OCI-LY7 (cell line): Measurements from ENCODE around the gene LRRC26. TPM values are rescaled to one million over a fixed set of nuclear protein-coding genes. Genes with fewer than 3 reads are reported as not detected.
A peak's percentile ranks its signal among the peaks of the same experiment; 100 is the strongest.

Experiments
- BruUV-seq: library from RNA; stranded (reverse); fragments of 400-500 nt; replicated peaks from 2 replicates; lab custom pipeline; 2021; lab: Mats Ljungman, UMichigan
- CTCF ChIA-PET: fragments of 300-600 bp; sonication (Branson Sonifier 250); formaldehyde crosslinking; loops from one replicate; lab custom pipeline; 2022; ENCODE audit warnings: antibody characterized with exemption; ENCODE audit not compliant: unreplicated experiment; lab: Charles Lee
- POLR2A ChIA-PET: fragments of 300-600 bp; sonication (Branson Sonifier 250); formaldehyde crosslinking; loops from one replicate; lab custom pipeline; 2022; ENCODE audit warnings: antibody characterized with exemption; lab: Charles Lee
- DNase-seq: peaks from one replicate; pipeline ENCODE4 v3.0.0-alpha.2; 2015; ENCODE audit warnings: low spot score
- H2AFZ ChIP-seq: fragments of 200-600 bp; sonication (generic), shearing (Covaris generic); 2 replicates; pipeline ENCODE4 v1.6.1; 2014; ENCODE audit warnings: mild to moderate bottlenecking, antibody characterized with exemption, low read length, moderate library complexity
- H3K27ac ChIP-seq: fragments of 200-600 bp; sonication (generic); 2 replicates; pipeline ENCODE4 v1.5.1; 2014; ENCODE audit warnings: mixed run types, low read depth, mild to moderate bottlenecking, moderate library complexity, low read length, inconsistent platforms; ENCODE audit not compliant: poor library complexity, severe bottlenecking
- H3K36me3 ChIP-seq: fragments of 200-600 bp; sonication (generic); 2 replicates; pipeline ENCODE4 v1.6.1; 2014; ENCODE audit warnings: mild to moderate bottlenecking, antibody characterized with exemption, low read length, moderate library complexity, mixed read lengths; ENCODE audit not compliant: insufficient read depth
- H3K4me1 ChIP-seq: fragments of 200-600 bp; sonication (generic); 2 replicates; pipeline ENCODE4 v1.5.1; 2014; ENCODE audit warnings: mild to moderate bottlenecking, low read length; ENCODE audit not compliant: insufficient read depth, poor library complexity, severe bottlenecking
- H3K4me2 ChIP-seq: fragments of 200-600 bp; sonication (generic); 2 replicates; pipeline ENCODE4 v1.6.1; 2014; ENCODE audit warnings: mild to moderate bottlenecking, low read length
- H3K4me3 ChIP-seq: fragments of 200-600 bp; sonication (generic); 2 replicates; pipeline ENCODE4 v1.5.1; 2014; ENCODE audit warnings: mild to moderate bottlenecking, low read depth, low read length; ENCODE audit not compliant: poor library complexity, severe bottlenecking
- H3K79me2 ChIP-seq: fragments of 200-600 bp; sonication (generic); 2 replicates; pipeline ENCODE4 v1.6.1; 2016; ENCODE audit warnings: low read depth, mild to moderate bottlenecking, low read length, moderate library complexity, mixed read lengths; ENCODE audit not compliant: insufficient read depth
- H3K9me2 ChIP-seq: fragments of 200-600 bp; sonication (generic); 2 replicates; pipeline ENCODE4 v1.6.1; 2016; ENCODE audit warnings: mild to moderate bottlenecking, low read length, mixed read lengths; ENCODE audit not compliant: insufficient read depth
- H3K9me3 ChIP-seq: fragments of 200-600 bp; sonication (generic); 2 replicates; pipeline ENCODE4 v1.6.1; 2014; ENCODE audit warnings: mild to moderate bottlenecking, mixed run types, low read length, mixed read lengths
- H4K20me1 ChIP-seq: fragments of 200-600 bp; sonication (generic); 2 replicates; pipeline ENCODE4 v1.6.1; 2014; ENCODE audit warnings: mild to moderate bottlenecking, antibody characterized with exemption, low read length, moderate library complexity, mixed read lengths; ENCODE audit not compliant: insufficient read depth
- EZH2phosphoT487 ChIP-seq: fragments of 200-600 bp; sonication (generic); IDR thresholded peaks from 2 replicates; pipeline ENCODE4 v1.6.1; 2018; ENCODE audit warnings: low read depth, borderline replicate concordance, mild to moderate bottlenecking, mixed run types, antibody characterized with exemption, low read length, moderate library complexity, mixed read lengths
- intact Hi-C: fragments of 100-400 bp; cut with micrococcal nuclease; formaldehyde crosslinking; loops from one replicate; pipeline ENCODE4 v1.10.0; 2022; ENCODE audit not compliant: unreplicated experiment
- total RNA-seq, 2 experiments: library from RNA; depleted of rRNA in 1 of 2; stranded (reverse); fragments of >200 nt in 1 of 2; shearing (Covaris generic) in 1 of 2; gene quantifications; 2 replicates each; pipeline ENCODE4 v1.2.3, GENCODE V29; 2014 to 2022
- TF ChIP-seq, protein P1 (sequence below): fragments of 200-600 bp; sonication (generic); conservative IDR thresholded peaks from 2 replicates; pipeline ENCODE4 v1.5.1; 2014; ENCODE audit warnings: mild to moderate bottlenecking, antibody characterized with exemption, low read length, moderate library complexity, mixed read lengths

Gene LRRC26
- total RNA-seq, 2 experiments from 2014 or later: not detected

GRCh38 chr9:137156567-137157375 is 13.1 kb downstream of the LRRC26 start:
- H4K20me1 ChIP-seq: no peaks in the 10 kb centered on the region
- H3K36me3 ChIP-seq: no peaks in the 10 kb centered on the region
- H3K9me3 ChIP-seq: no peaks in the 10 kb centered on the region
- DNase-seq: peak; percentile 79
- H3K79me2 ChIP-seq: no peaks in the 10 kb centered on the region
- ChIA-PET CTCF (interaction anchor here (0.6 kb wide), 1 partner anchor 26 kb away, joined by 3 read pairs; no protein-coding TSS in a partner anchor), POLR2A (interaction anchor here (0.6 to 1.2 kb wide), 4 partner anchors 24 to 616 kb away, joined by 3 to 4 read pairs (median 3); partner anchors contain the start of genes ANAPC2 and SSNA1)
- H3K9me2 ChIP-seq: no peaks in the 10 kb centered on the region
- peak overlapping the region; percentile 49; the same call in 1 of the 2 replicates for H3K4me2 ChIP-seq
- TF ChIP-seq, protein P1, sequence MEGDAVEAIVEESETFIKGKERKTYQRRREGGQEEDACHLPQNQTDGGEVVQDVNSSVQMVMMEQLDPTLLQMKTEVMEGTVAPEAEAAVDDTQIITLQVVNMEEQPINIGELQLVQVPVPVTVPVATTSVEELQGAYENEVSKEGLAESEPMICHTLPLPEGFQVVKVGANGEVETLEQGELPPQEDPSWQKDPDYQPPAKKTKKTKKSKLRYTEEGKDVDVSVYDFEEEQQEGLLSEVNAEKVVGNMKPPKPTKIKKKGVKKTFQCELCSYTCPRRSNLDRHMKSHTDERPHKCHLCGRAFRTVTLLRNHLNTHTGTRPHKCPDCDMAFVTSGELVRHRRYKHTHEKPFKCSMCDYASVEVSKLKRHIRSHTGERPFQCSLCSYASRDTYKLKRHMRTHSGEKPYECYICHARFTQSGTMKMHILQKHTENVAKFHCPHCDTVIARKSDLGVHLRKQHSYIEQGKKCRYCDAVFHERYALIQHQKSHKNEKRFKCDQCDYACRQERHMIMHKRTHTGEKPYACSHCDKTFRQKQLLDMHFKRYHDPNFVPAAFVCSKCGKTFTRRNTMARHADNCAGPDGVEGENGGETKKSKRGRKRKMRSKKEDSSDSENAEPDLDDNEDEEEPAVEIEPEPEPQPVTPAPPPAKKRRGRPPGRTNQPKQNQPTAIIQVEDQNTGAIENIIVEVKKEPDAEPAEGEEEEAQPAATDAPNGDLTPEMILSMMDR: no peak
- TF ChIP-seq EZH2phosphoT487: no peak
- no peak overlapping the region for H2AFZ ChIP-seq
- no peak overlapping the region for H3K27ac ChIP-seq
- intact Hi-C loops: loop anchor here (10.0 kb wide), 1 partner anchor 612 kb away; the partner anchor contains the start of gene NOTCH1
- no TSS peak for BruUV-seq
- peaks cover 30% of the 10 kb centered on the region for H3K4me1 ChIP-seq
- peak overlapping the region; percentile 20 for H3K4me3 ChIP-seq

GRCh38 chr9:137152844-137153405 is 16.9 kb downstream of the LRRC26 start:
- Histone ChIP-seq H4K20me1 (no peaks in the 10 kb centered on the region), H3K36me3 (no peaks in the 10 kb centered on the region), H3K79me2 (no peaks in the 10 kb centered on the region), H3K9me2 (no peaks in the 10 kb centered on the region), H3K4me1 (peaks cover 31% of the 10 kb centered on the region), H2AFZ (no peak overlapping the region), H3K27ac (no peak overlapping the region), H3K9me3 (no peaks in the 10 kb centered on the region), H3K4me2 (no peak overlapping the region), H3K4me3 (no peak overlapping the region)
- intact Hi-C loops: loop anchor here (5.0 to 10.0 kb wide), 2 partner anchors 36 to 608 kb away; partner anchors contain the start of gene NOTCH1
- DNase-seq: no peak
- no TSS peak for BruUV-seq
- POLR2A ChIA-PET: no interaction called here
- CTCF ChIA-PET: no interaction called here
- TF ChIP-seq EZH2phosphoT487: no peak
- TF ChIP-seq, protein P1: no peak
